ENCODE results near the gene ANKS1A.

ANKS1A gene

DNA sequence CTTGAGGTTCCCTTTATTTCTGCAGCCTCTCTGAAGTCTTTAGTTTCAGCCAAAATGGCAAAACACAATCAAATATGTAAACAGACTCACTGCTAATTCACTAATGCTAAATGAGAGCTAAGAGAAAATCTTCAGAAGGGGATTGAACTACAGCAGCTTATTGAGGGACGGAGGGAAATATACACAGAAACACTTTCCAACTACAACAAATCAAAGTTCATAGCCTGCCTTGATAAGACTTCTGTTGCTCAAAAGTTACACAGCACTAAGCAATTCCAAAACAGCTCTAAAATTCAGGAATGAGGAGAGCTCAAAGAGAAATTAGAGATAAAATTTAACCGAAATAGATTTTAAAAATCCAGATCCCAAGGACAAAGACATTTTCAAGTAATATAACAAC is 250.4 kb downstream of the ANKS1A start:
- H3K9me3 ChIP-seq (ENCODE audit: insufficient read depth, low read depth, low read length) = no peaks in the 10 kb centered on the region
- no peak overlapping the region for H3K4me2 ChIP-seq (ENCODE audit: low read depth, low read length, poor library complexity, severe bottlenecking)
- no peaks in the 10 kb centered on the region for H3K27me3 ChIP-seq (ENCODE audit: insufficient read depth, low read length, poor library complexity, severe bottlenecking)
- H3K36me3 ChIP-seq (ENCODE audit: insufficient read depth, low read length) = no peaks in the 10 kb centered on the region
- TF ChIP-seq, protein P1, sequence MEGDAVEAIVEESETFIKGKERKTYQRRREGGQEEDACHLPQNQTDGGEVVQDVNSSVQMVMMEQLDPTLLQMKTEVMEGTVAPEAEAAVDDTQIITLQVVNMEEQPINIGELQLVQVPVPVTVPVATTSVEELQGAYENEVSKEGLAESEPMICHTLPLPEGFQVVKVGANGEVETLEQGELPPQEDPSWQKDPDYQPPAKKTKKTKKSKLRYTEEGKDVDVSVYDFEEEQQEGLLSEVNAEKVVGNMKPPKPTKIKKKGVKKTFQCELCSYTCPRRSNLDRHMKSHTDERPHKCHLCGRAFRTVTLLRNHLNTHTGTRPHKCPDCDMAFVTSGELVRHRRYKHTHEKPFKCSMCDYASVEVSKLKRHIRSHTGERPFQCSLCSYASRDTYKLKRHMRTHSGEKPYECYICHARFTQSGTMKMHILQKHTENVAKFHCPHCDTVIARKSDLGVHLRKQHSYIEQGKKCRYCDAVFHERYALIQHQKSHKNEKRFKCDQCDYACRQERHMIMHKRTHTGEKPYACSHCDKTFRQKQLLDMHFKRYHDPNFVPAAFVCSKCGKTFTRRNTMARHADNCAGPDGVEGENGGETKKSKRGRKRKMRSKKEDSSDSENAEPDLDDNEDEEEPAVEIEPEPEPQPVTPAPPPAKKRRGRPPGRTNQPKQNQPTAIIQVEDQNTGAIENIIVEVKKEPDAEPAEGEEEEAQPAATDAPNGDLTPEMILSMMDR (conservative IDR thresholded peaks at IDR 0.05; ENCODE audit: low read length) = no peak
- TF ChIP-seq EZH2phosphoT487 (IDR thresholded peaks at IDR 0.05; ENCODE audit: borderline replicate concordance) = no peak
- H3K4me1 ChIP-seq (ENCODE audit: insufficient read depth, low read length, poor library complexity, severe bottlenecking) = peaks cover 3% of the 10 kb centered on the region
- H3K79me2 ChIP-seq (ENCODE audit: insufficient read depth, low read length) = no peaks in the 10 kb centered on the region
- no peak overlapping the region for H3K4me3 ChIP-seq (ENCODE audit: low read length, poor library complexity, severe bottlenecking)
- H3F3A ChIP-seq (ENCODE audit: low read depth) = no peaks in the 10 kb centered on the region
- no peaks in the 10 kb centered on the region for H3K9me2 ChIP-seq (replicated peaks; ENCODE audit: low read depth, low read length)
- no peaks in the 10 kb centered on the region for H4K20me1 ChIP-seq (ENCODE audit: insufficient read depth, low read length, poor library complexity, severe bottlenecking)
- no peak overlapping the region for H3K9ac ChIP-seq (ENCODE audit: low read depth, low read length, poor library complexity, severe bottlenecking)
- no peak overlapping the region for H2AFZ ChIP-seq (ENCODE audit: low read length)

DNA sequence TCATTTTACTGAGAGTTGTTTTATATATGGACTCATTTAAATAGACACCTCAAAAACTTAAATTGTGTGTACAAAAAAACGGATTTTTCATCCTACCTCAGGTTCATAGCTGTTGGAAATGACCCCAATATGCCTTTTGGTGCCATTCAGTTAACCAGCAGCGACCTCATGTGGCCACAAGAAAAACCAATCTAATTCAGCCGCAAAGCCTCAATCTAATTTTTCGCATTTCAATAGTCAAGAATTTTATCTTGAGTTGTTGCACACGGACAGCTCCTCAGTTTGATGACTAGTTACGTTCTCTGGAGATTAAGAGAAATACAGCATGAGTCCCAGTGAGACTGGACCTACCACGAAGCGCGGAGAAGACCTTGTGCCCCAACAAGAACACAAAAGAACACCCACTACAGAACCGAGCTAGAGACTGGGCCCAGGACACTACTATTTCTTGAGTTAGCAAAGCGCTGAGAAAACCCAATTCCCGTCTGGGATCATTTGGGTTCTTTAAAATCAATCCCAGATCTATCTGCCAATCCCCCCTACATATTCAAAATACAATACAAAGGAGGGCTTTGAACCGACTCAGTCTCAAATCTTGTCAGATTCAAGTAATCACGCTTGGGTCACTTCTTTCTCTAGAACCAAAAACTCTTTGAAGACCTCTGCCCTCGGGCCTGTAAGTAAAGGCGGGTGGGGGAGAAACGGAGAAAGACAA is 251.0 kb downstream of the ANKS1A start:
- Histone ChIP-seq H3F3A (ENCODE audit: low read depth) (no peaks in the 10 kb centered on the region), H3K4me3 (ENCODE audit: low read length, poor library complexity, severe bottlenecking) (no peak overlapping the region), H2AFZ (ENCODE audit: low read length) (peak overlapping the region; percentile 50; the same call in 1 of the 2 replicates), H3K9me3 (ENCODE audit: insufficient read depth, low read depth, low read length) (no peaks in the 10 kb centered on the region), H3K9me2 (replicated peaks; ENCODE audit: low read depth, low read length) (no peaks in the 10 kb centered on the region), H3K4me1 (ENCODE audit: insufficient read depth, low read length, poor library complexity, severe bottlenecking) (peaks cover 3% of the 10 kb centered on the region), H3K9ac (ENCODE audit: low read depth, low read length, poor library complexity, severe bottlenecking) (no peak overlapping the region), H3K4me2 (ENCODE audit: low read depth, low read length, poor library complexity, severe bottlenecking) (no peak overlapping the region), H3K27me3 (ENCODE audit: insufficient read depth, low read length, poor library complexity, severe bottlenecking) (no peaks in the 10 kb centered on the region), H3K79me2 (ENCODE audit: insufficient read depth, low read length) (no peaks in the 10 kb centered on the region), H3K36me3 (ENCODE audit: insufficient read depth, low read length) (no peaks in the 10 kb centered on the region), H4K20me1 (ENCODE audit: insufficient read depth, low read length, poor library complexity, severe bottlenecking) (no peaks in the 10 kb centered on the region)
- no peak for TF ChIP-seq EZH2phosphoT487 (IDR thresholded peaks at IDR 0.05; ENCODE audit: borderline replicate concordance)
- TF ChIP-seq, protein P1 (conservative IDR thresholded peaks at IDR 0.05; ENCODE audit: low read length) = peak; percentile 90

DNA sequence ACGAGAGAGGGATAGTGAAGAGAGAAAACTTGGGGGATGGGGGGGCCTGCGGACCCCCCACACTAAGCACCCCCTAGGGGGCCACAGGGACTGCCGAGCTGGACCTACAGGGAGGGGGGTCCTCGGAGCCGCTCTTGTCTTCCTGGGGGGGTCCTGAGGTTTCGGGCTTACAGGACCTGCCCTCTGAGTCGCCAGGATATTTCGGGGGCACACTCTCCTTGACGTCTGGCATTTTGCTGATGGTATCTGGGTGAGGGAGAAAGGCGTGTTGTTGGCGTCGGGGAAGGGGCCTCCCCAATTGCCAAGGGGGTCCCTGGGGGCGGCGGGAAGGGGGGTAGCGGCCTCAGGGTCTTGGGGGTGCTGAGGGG is 251.6 kb downstream of the ANKS1A start:
- Histone ChIP-seq H2AFZ (ENCODE audit: low read length) (no peak overlapping the region), H3K9me3 (ENCODE audit: insufficient read depth, low read depth, low read length) (no peaks in the 10 kb centered on the region), H3F3A (ENCODE audit: low read depth) (no peaks in the 10 kb centered on the region), H3K9ac (ENCODE audit: low read depth, low read length, poor library complexity, severe bottlenecking) (no peak overlapping the region), H3K79me2 (ENCODE audit: insufficient read depth, low read length) (no peaks in the 10 kb centered on the region), H3K27me3 (ENCODE audit: insufficient read depth, low read length, poor library complexity, severe bottlenecking) (no peaks in the 10 kb centered on the region), H3K4me2 (ENCODE audit: low read depth, low read length, poor library complexity, severe bottlenecking) (no peak overlapping the region), H3K4me3 (ENCODE audit: low read length, poor library complexity, severe bottlenecking) (no peak overlapping the region), H3K4me1 (ENCODE audit: insufficient read depth, low read length, poor library complexity, severe bottlenecking) (peaks cover 3% of the 10 kb centered on the region), H4K20me1 (ENCODE audit: insufficient read depth, low read length, poor library complexity, severe bottlenecking) (no peaks in the 10 kb centered on the region), H3K36me3 (ENCODE audit: insufficient read depth, low read length) (no peaks in the 10 kb centered on the region), H3K9me2 (replicated peaks; ENCODE audit: low read depth, low read length) (no peaks in the 10 kb centered on the region)
- TF ChIP-seq, protein P1 (conservative IDR thresholded peaks at IDR 0.05; ENCODE audit: low read length) = no peak
- no peak for TF ChIP-seq EZH2phosphoT487 (IDR thresholded peaks at IDR 0.05; ENCODE audit: borderline replicate concordance)

Measured in Loucy (cell line).